GM12892 (cell line): ENCODE data around the gene VPS16.

Experiments
- DNase-seq: peaks from one replicate; pipeline ENCODE4 v3.0.0; 2011; ENCODE audit not compliant: insufficient read length
- FAIRE-seq: peaks from 2 replicates; lab custom pipeline; 2011; peaks lifted over from hg19 to GRCh38; lab: Jason Lieb, UNC
- POLR2A ChIP-seq: IDR thresholded peaks from 2 replicates; pipeline ENCODE4 v1.6.1; 2011; ENCODE audit warnings: low read depth, low read length, control low read depth
- POLR2AphosphoS5 ChIP-seq: IDR thresholded peaks from 2 replicates; pipeline ENCODE4 v1.6.1; 2011; ENCODE audit warnings: low read depth, low read length, control low read depth
- TAF1 ChIP-seq: IDR thresholded peaks from 2 replicates; pipeline ENCODE4 v1.6.1; 2011; ENCODE audit warnings: low read depth, mild to moderate bottlenecking, control low read depth, low read length, borderline replicate concordance

Gene VPS16

DNA sequence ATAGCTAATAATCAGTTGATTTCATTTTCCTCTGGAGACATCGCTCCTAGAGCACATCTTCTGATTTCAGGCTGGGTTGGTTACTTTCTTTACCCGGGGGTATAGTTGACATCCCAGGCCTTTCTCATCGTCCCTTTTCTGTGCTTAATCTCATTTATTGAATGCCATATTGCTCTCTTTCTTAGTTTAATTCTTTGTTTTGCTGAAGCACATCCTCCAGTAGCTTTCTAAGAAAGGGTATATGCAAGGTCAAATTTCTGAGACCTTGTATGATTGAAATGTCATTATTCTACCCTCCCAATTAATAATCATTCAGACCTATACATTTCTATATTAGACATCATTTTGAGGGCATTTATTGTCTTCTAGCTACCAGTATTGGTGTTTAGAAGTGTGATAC lies 28.4 kb upstream of the VPS16 start:
- TF ChIP-seq POLR2A (no peak), POLR2AphosphoS5 (no peak), TAF1 (no peak)
- FAIRE-seq (no peak), DNase-seq (no peak)

DNA sequence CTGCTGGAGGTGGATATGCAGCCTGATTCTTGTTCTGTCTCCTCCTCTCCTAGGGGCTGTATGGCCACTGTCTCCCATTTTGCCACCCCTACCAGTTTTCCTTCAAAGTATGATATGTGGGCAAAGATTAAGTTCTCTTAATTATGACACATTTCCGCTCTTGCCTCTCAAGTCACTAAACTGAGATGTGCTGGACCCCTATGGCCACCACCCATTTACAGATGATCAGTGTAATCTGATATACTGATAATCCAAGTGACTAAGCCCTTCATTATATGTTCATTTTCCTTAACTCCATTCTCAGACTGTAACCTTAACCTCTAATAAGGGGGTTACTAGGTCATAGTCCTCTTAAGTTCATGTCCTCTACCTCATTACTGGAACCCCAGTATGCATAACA lies 26.5 kb upstream of the VPS16 start:
- TF ChIP-seq POLR2A (no peak), POLR2AphosphoS5 (no peak), TAF1 (no peak)
- FAIRE-seq = no peak
- DNase-seq = no peak

DNA sequence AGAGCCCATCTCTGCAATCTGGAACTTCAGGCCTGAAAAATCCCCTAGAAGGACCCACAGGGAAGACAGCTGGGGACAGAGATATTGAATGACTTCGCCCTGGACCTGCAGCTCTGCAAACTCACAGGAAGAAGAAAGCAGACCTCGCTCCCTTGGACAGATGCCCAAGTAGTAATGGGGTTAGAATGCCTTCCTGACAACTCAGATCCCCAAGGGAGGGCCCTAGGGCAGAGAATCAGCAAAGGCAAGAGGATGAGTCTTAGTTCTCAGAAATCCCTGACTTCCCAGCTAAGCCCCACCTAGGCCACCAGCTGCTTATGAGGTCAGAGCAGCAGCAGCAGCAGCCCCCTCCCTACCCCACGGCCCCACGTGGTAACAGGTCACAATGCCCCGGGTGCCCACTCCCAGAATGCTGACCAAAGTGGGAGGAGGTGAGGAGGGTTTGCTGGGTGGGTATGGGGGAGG lies 25.9 kb upstream of the VPS16 start, which contains the start of gene C20orf141:
TSS of gene C20orf141 (plus strand) at position 401 of the 465 bp plus-strand sequence. CDS start 198 bp downstream, outside the sequence.
- FAIRE-seq (no peak), DNase-seq (no peak)
- no peak for TF ChIP-seq POLR2A
- TF ChIP-seq TAF1 = no peak
- TF ChIP-seq POLR2AphosphoS5 = no peak

DNA sequence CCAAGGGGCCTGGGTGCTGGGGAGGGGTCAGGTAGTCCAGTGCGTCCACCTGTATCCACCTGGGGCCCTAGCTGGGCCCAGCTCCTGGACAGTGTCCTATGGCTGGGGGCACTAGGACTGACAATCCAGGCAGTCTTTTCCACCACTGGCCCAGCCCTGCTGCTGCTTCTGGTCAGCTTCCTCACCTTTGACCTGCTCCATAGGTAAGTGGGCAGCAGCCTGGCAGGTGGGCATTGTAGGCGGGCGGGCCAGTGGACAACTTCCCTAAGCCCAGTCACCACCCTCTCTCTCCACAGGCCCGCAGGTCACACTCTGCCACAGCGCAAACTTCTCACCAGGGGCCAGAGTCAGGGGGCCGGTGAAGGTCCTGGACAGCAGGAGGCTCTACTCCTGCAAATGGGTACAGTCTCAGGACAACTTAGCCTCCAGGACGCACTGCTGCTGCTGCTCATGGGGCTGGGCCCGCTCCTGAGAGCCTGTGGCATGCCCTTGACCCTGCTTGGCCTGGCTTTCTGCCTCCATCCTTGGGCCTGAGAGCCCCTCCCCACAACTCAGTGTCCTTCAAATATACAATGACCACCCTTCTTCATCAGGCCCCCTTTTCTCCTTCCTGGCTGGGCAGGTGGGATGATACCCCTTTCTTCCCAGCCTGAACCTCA lies 25.2 kb upstream of the VPS16 start:
- DNase-seq (no peak), FAIRE-seq (no peak)

DNA sequence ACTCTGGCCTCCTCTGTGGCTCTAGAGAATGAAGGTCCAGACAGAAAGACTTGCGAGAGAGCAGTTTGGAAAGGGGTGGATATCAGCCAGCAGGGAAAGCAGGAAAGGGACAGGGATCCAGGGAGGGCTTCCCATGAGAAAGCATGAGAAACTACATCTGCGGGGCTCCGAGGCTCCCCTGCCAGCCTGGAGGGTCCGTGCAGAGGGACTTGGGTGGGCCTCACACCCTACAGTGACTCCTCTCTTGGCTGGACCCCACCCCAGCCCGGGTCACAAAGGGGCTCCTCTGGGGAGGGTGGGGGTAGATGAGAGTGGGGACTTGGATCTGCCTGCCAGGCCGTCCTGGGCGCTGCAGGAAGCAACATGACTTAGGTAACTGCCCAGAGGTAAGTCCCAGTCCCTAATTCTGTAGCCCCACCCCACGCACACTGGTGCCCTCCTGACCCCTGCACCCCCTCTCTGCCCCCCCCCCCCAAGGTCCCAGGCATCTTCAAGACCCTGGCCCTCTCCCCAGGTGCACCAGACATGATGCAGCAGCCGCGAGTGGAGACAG lies 24.4 kb upstream of the VPS16 start, which contains the start of gene TMEM239:
TSS of gene TMEM239 (plus strand) at position 335 of the 553 bp plus-strand sequence. CDS start at position 526, 191 bp downstream.
- TF ChIP-seq POLR2A (no peak), POLR2AphosphoS5 (no peak), TAF1 (no peak)
- no peak for FAIRE-seq

More for the DNA sequence above, 25.2 kb upstream of the VPS16 start:
- TF ChIP-seq POLR2AphosphoS5 (no peak), POLR2A (no peak), TAF1 (no peak)

DNA sequence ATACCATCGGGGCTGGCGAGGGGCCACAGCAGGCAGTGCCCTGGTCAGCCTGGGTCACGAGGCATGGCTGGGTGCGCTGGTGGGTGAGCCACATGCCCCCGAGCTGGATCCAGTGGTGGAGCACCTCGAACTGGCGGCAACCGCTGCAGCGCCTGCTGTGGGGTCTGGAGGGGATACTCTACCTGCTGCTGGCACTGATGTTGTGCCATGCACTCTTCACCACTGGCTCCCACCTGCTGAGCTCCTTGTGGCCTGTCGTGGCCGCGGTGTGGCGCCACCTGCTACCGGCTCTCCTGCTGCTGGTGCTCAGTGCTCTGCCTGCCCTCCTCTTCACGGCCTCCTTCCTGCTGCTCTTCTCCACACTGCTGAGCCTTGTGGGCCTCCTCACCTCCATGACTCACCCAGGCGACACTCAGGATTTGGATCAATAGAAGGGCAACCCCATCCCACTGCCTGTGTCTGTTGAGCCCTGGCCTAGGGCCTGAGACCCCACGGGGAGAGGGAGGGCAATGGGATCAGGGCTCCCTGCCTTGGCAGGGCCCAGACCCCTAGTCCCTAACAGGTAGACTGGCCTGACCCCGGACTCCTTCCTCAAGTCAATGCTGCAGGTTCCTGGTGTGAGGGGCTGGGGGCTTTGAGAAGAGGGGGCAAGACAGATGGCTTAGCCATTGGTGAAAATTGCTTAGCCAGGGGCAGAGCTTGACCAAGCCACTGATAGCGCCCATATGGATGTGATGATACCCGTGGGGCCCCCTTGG lies 23.8 kb upstream of the VPS16 start:
- FAIRE-seq = no peak
- DNase-seq = no peak
- TF ChIP-seq POLR2AphosphoS5 (no peak), TAF1 (no peak), POLR2A (no peak)

More for the DNA sequence above, 24.4 kb upstream of the VPS16 start, which contains the start of gene TMEM239:
- no peak for DNase-seq

DNA sequence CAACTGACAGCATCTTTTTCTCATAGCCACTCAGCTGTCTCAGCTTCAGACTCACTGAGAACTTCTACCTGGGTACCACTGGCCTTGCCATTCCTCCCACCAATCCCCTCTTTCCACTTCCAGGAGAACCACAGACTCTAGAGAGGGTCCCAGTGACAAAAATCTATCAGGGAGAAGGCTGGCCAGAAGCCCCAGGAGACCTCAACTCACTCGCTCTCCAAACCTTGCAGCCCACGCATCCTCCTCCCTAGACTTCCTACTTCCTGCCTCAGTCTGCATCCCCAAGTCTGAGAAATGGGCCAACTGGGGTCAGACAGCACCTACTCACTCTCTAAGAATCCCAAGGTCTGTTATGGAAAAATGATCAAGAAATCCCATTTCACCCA lies 23.2 kb upstream of the VPS16 start:
- no peak for DNase-seq
- no peak for TF ChIP-seq POLR2AphosphoS5
- no peak for TF ChIP-seq POLR2A
- TF ChIP-seq TAF1 = no peak
- FAIRE-seq = no peak

DNA sequence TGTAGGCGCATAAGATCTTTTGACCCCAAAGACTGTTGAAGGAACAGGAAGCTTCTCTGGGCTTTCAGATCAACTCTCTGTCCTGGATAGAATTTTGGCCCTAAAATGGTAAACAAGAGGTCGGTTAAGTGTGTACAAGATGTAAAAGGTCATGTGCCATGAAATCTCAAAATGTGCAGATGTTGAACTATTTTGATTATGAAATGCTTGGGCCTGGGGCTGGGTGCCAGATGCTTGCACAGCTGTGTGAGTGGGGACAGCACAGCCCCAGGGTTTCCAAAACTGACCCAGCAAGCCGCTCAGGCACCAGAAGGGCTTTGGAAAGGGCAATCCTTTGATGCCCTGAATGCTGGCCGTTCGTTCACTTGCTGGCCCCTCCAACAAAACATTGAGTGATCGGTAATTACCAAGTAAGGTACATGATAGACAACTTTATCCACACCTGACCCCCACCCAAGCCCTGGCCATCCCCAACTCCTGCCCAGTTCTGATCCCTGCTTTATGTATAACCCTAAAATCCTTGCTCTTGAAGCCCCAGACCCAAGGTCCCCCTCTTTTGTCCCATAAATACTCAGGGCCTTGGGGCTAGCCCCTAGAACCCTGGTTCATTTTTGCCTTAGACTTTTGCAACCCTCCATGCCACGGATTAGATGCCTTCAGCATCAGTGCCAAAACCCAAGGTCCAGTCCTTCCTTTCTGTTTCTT lies 22.5 kb upstream of the VPS16 start:
- TF ChIP-seq POLR2AphosphoS5 (no peak), POLR2A (no peak), TAF1 (no peak)
- no peak for FAIRE-seq
- no peak for DNase-seq

DNA sequence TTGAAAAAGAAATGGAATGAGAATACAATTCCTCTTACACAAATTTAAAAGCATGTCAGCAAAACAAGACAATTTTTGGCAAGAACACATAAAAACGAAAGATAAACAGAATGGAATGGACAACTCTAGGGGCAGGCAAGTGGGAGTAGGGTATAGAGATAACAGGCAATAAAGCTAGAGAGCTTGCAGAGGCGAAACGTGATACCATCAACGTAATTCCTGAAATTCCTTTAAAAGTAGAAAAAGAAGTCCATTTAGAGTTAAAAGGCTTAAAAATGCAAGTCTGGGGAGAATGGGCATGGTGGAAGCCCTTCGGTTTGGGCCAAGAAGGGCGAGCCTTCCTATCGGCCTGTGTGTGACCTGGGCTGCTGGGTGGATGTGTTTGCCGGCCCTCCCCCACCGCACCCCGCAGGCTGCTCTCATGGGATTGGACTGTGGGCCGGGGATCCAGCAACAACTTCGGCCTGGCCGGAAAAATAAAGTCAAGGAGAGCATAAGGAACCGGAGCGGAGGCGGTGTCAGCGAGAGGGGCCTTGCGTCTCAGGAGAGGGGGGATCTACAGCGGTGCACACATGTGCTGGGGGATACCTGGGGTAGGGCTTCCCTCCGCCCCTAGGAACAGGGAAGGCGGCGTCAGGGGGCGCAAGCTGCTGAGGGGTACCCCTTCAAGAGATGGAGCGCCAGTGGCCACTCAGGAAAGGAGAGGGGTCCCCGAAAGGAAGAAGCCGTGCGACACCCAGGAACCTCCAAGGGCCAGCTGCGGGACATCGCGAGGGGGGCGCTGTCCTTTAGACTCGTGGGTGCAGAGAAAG lies 20.3 kb upstream of the VPS16 start:
- FAIRE-seq (no peak), DNase-seq (no peak)
- TF ChIP-seq POLR2A (no peak), POLR2AphosphoS5 (no peak), TAF1 (no peak)
